Measurements from ENCODE around the gene SUPT3H. TPM values are rescaled to one million over a fixed set of nuclear protein-coding genes. Genes with fewer than 3 reads are reported as not detected.

The SUPT3H gene
- total and polyA plus RNA-seq, 4 donors = 0.85 to 4.8 (median 2.4) TPM

GRCh38 chr6:44824567-44824966, 553.2 kb downstream of the SUPT3H start:
- no peaks in the 10 kb centered on the region for H3K27me3 ChIP-seq (ENCODE audit: control insufficient read depth in 4 of 4, insufficient read depth in 4 of 4, low read length in 3 of 4)
- H3K4me3 ChIP-seq (ENCODE audit: low read depth in 1 of 3, low read length in 3 of 3) = no peak overlapping the region
- no peaks in the 10 kb centered on the region for H3K9me3 ChIP-seq (ENCODE audit: control insufficient read depth in 4 of 4, low read length in 3 of 4)
- H3K4me1 ChIP-seq (ENCODE audit: control insufficient read depth in 4 of 4, insufficient read depth in 4 of 4, low read length in 3 of 4) = no peaks in the 10 kb centered on the region
- no peaks in the 10 kb centered on the region for H3K36me3 ChIP-seq (ENCODE audit: control insufficient read depth in 4 of 4, insufficient read depth in 3 of 4, low read depth in 1 of 4, low read length in 3 of 4)
- TF ChIP-seq EGR1 (IDR thresholded peaks at IDR 0.05; ENCODE audit: low read depth in 2 of 2) = no peak
- no peak for TF ChIP-seq ZBTB33 (IDR thresholded peaks at IDR 0.05)
- TF ChIP-seq HNF4A (conservative IDR thresholded peaks at IDR 0.05) = no peak
- no peak for TF ChIP-seq RAD21 (IDR thresholded peaks at IDR 0.05)
- no peak for TF ChIP-seq GABPA (IDR thresholded peaks at IDR 0.05 in 1 of 2, conservative IDR thresholded peaks at IDR 0.05 in 1 of 2)
- no peak for TF ChIP-seq MAX (IDR thresholded peaks at IDR 0.05)
- no peak for TF ChIP-seq ATF3 (IDR thresholded peaks at IDR 0.05)
- no peak for TF ChIP-seq NR2F2 (IDR thresholded peaks at IDR 0.05)
- no peak for TF ChIP-seq JUND (IDR thresholded peaks at IDR 0.05)
- TF ChIP-seq TAF1 (conservative IDR thresholded peaks at IDR 0.05) = no peak
- no peak overlapping the region for H3K9ac ChIP-seq (ENCODE audit: low read depth in 1 of 2, low read length in 2 of 2)
- no peak for DNase-seq (ENCODE audit: low spot score)
- no peak overlapping the region for H3K27ac ChIP-seq (ENCODE audit: low read depth in 1 of 2, low read length in 2 of 2)

GRCh38 chr6:44820759-44821158, 557.0 kb downstream of the SUPT3H start:
- H3K9me3 ChIP-seq (ENCODE audit: control insufficient read depth in 4 of 4, low read length in 3 of 4) = peaks cover 0 to 2% (median 0%) of the 10 kb centered on the region in 4 donors
- H3K27me3 ChIP-seq (ENCODE audit: control insufficient read depth in 4 of 4, insufficient read depth in 4 of 4, low read length in 3 of 4) = no peaks in the 10 kb centered on the region
- no peaks in the 10 kb centered on the region for H3K36me3 ChIP-seq (ENCODE audit: control insufficient read depth in 4 of 4, insufficient read depth in 3 of 4, low read depth in 1 of 4, low read length in 3 of 4)
- no peaks in the 10 kb centered on the region for H3K4me1 ChIP-seq (ENCODE audit: control insufficient read depth in 4 of 4, insufficient read depth in 4 of 4, low read length in 3 of 4)
- H3K4me3 ChIP-seq (ENCODE audit: low read depth in 1 of 3, low read length in 3 of 3) = no peak overlapping the region
- no peak overlapping the region for H3K27ac ChIP-seq (ENCODE audit: low read depth in 1 of 2, low read length in 2 of 2)
- no peak for DNase-seq (ENCODE audit: low spot score)
- no peak for TF ChIP-seq MAX (IDR thresholded peaks at IDR 0.05)
- TF ChIP-seq GABPA (IDR thresholded peaks at IDR 0.05 in 1 of 2, conservative IDR thresholded peaks at IDR 0.05 in 1 of 2) = no peak
- TF ChIP-seq TAF1 (conservative IDR thresholded peaks at IDR 0.05) = no peak
- no peak for TF ChIP-seq NR2F2 (IDR thresholded peaks at IDR 0.05)
- no peak for TF ChIP-seq ATF3 (IDR thresholded peaks at IDR 0.05)
- TF ChIP-seq HNF4G (IDR thresholded peaks at IDR 0.05) = no peak
- TF ChIP-seq JUND (IDR thresholded peaks at IDR 0.05) = no peak
- TF ChIP-seq FOXA2 (IDR thresholded peaks at IDR 0.05) = no peak
- TF ChIP-seq RAD21 (IDR thresholded peaks at IDR 0.05) = no peak
- TF ChIP-seq FOXA1 (IDR thresholded peaks at IDR 0.05) = no peak
- TF ChIP-seq EGR1 (IDR thresholded peaks at IDR 0.05; ENCODE audit: low read depth in 2 of 2) = no peak
- no peak for TF ChIP-seq CTCF (IDR thresholded peaks at IDR 0.05; ENCODE audit: low read depth, low read length, missing input control)
- TF ChIP-seq RXRA (IDR thresholded peaks at IDR 0.05) = no peak
- TF ChIP-seq SP1 (IDR thresholded peaks at IDR 0.05) = no peak
- TF ChIP-seq YY1 (IDR thresholded peaks at IDR 0.05) = no peak
- no peak for TF ChIP-seq ZBTB33 (IDR thresholded peaks at IDR 0.05)
- TF ChIP-seq REST (IDR thresholded peaks at IDR 0.05) = no peak
- TF ChIP-seq HNF4A (conservative IDR thresholded peaks at IDR 0.05) = no peak
- WGBS = 99% methylated on average over 3 of the region's 3 CpGs
- no peak overlapping the region for H3K9ac ChIP-seq (ENCODE audit: low read depth in 1 of 2, low read length in 2 of 2)
